ENCODE results near the gene MIAT. TPM values are rescaled to one million over a fixed set of nuclear protein-coding genes. Genes with fewer than 3 reads are reported as not detected.

The MIAT gene
- total and polyA plus RNA-seq, 2 donors (not counting 3 experiments of a cell fraction or from before 2014, with no cell fraction given), result 0.03 to 0.80 TPM

- H3K4me2 ChIP-seq (ENCODE audit: insufficient read depth, low read length), result peak overlapping the region; percentile 73
- TF ChIP-seq GATA2 (IDR thresholded peaks at IDR 0.05; ENCODE audit: insufficient read depth, insufficient read length, low read depth, low read length) (peak; percentile 82), POLR2AphosphoS5 (IDR thresholded peaks at IDR 0.05; ENCODE audit: insufficient read depth, low read depth, low read length) (no peak), POLR2A (IDR thresholded peaks at IDR 0.05; ENCODE audit: low read depth, low read length) (peak; percentile 20), EZH2 (IDR thresholded peaks at IDR 0.05; ENCODE audit: borderline replicate concordance, low read depth, low read length, severe bottlenecking) (no peak)
- peaks cover 0 to 3% of the 10 kb centered on the region in 2 experiments for H3K27me3 ChIP-seq (ENCODE audit: control insufficient read depth in 2 of 2, insufficient read depth in 2 of 2, low read length in 2 of 2)
- H3K27ac ChIP-seq (ENCODE audit: insufficient read depth, low read depth, low read length), result no peak overlapping the region
- H2AFZ ChIP-seq (ENCODE audit: low read depth, low read length), result peak overlapping the region; percentile 95
- FAIRE-seq (peak; percentile 86), DNase-seq (ENCODE audit: low read depth, low spot score) (peak; percentile 60)
- dilution Hi-C loops (cut with MboI; ENCODE audit: extremely low pct_ligation_motif_present, low sequenced_read_pairs), result no loop called here
- no peaks in the 10 kb centered on the region for H3K36me3 ChIP-seq (ENCODE audit: control insufficient read depth in 2 of 2, extremely low read depth in 1 of 2, insufficient read depth in 2 of 2, low read length in 2 of 2)
- H3K4me1 ChIP-seq (ENCODE audit: control insufficient read depth, extremely low read depth, insufficient read depth, low read length), result peaks cover 8% of the 10 kb centered on the region
- intact Hi-C loops (cut with micrococcal nuclease), result no loop called here
- H4K20me1 ChIP-seq (replicated peaks; ENCODE audit: control insufficient read depth, extremely low read depth, insufficient read depth, low read length), result no peaks in the 10 kb centered on the region
- ChIA-PET POLR2A (interaction anchor here (0.6 kb wide), 1 partner anchor 41 kb away, joined by 6 read pairs; no protein-coding TSS in a partner anchor), CTCF (interaction anchor here (0.9 to 1.6 kb wide), 3 partner anchors 16 to 476 kb away, joined by 3 to 4 read pairs (median 3); no protein-coding TSS in a partner anchor)
- H3K9me3 ChIP-seq (replicated peaks; ENCODE audit: control insufficient read depth, insufficient read depth, low read length), result no peaks in the 10 kb centered on the region
- H3K9ac ChIP-seq (replicated peaks; ENCODE audit: extremely low read depth, insufficient read depth, low read length), result no peak overlapping the region
- no TSS peak for BruUV-seq (replicated peaks)
- no peaks in the 10 kb centered on the region for H3K9me1 ChIP-seq (replicated peaks; ENCODE audit: control insufficient read depth, extremely low read depth, insufficient read depth, low read length)
- H3K4me3 ChIP-seq (replicated peaks in 1 of 3; ENCODE audit: insufficient read depth in 1 of 3, low read depth in 1 of 3, low read length in 3 of 3), result no peak overlapping the region
- H3K79me2 ChIP-seq (ENCODE audit: control insufficient read depth, insufficient read depth, low read length), result no peaks in the 10 kb centered on the region
Observed at GRCh38 chr22:26632422-26633155, 24.8 kb upstream of the MIAT start.

- Histone ChIP-seq H3K9me1 (replicated peaks; ENCODE audit: control insufficient read depth, extremely low read depth, insufficient read depth, low read length) (no peaks in the 10 kb centered on the region), H3K9ac (replicated peaks; ENCODE audit: extremely low read depth, insufficient read depth, low read length) (no peak overlapping the region), H3K79me2 (ENCODE audit: control insufficient read depth, insufficient read depth, low read length) (no peaks in the 10 kb centered on the region), H3K4me3 (replicated peaks in 1 of 3; ENCODE audit: insufficient read depth in 1 of 3, low read depth in 1 of 3, low read length in 3 of 3) (no peak overlapping the region), H4K20me1 (replicated peaks; ENCODE audit: control insufficient read depth, extremely low read depth, insufficient read depth, low read length) (no peaks in the 10 kb centered on the region), H3K9me3 (replicated peaks; ENCODE audit: control insufficient read depth, insufficient read depth, low read length) (no peaks in the 10 kb centered on the region), H3K4me2 (ENCODE audit: insufficient read depth, low read length) (no peak overlapping the region), H3K27ac (ENCODE audit: insufficient read depth, low read depth, low read length) (no peak overlapping the region), H2AFZ (ENCODE audit: low read depth, low read length) (no peak overlapping the region), H3K4me1 (ENCODE audit: control insufficient read depth, extremely low read depth, insufficient read depth, low read length) (peaks cover 8% of the 10 kb centered on the region), H3K36me3 (ENCODE audit: control insufficient read depth in 2 of 2, extremely low read depth in 1 of 2, insufficient read depth in 2 of 2, low read length in 2 of 2) (no peaks in the 10 kb centered on the region), H3K27me3 (ENCODE audit: control insufficient read depth in 2 of 2, insufficient read depth in 2 of 2, low read length in 2 of 2) (no peaks in the 10 kb centered on the region)
- DNase-seq (ENCODE audit: low read depth, low spot score), result no peak
- ChIA-PET POLR2A (no interaction called here), CTCF (interaction anchor here (1.6 kb wide), 1 partner anchor 17 kb away, joined by 3 read pairs; no protein-coding TSS in a partner anchor)
- BruUV-seq (replicated peaks), result no TSS peak
- FAIRE-seq, result no peak
- intact Hi-C loops (cut with micrococcal nuclease), result no loop called here
- dilution Hi-C loops (cut with MboI; ENCODE audit: extremely low pct_ligation_motif_present, low sequenced_read_pairs), result no loop called here
- no peak for TF ChIP-seq POLR2AphosphoS5 (IDR thresholded peaks at IDR 0.05; ENCODE audit: insufficient read depth, low read depth, low read length)
- no peak for TF ChIP-seq MAX (IDR thresholded peaks at IDR 0.05; ENCODE audit: insufficient read depth, insufficient read length)
- no peak for TF ChIP-seq POLR2A (IDR thresholded peaks at IDR 0.05; ENCODE audit: low read depth, low read length)
- no peak for TF ChIP-seq FOS (IDR thresholded peaks at IDR 0.05; ENCODE audit: borderline replicate concordance, insufficient read depth, low read length)
- TF ChIP-seq JUN (IDR thresholded peaks at IDR 0.05; ENCODE audit: borderline replicate concordance, insufficient read depth, insufficient read length, low read depth), result no peak
- TF ChIP-seq MYC (IDR thresholded peaks at IDR 0.05; ENCODE audit: low read depth, low read length), result no peak
- TF ChIP-seq, protein P1, sequence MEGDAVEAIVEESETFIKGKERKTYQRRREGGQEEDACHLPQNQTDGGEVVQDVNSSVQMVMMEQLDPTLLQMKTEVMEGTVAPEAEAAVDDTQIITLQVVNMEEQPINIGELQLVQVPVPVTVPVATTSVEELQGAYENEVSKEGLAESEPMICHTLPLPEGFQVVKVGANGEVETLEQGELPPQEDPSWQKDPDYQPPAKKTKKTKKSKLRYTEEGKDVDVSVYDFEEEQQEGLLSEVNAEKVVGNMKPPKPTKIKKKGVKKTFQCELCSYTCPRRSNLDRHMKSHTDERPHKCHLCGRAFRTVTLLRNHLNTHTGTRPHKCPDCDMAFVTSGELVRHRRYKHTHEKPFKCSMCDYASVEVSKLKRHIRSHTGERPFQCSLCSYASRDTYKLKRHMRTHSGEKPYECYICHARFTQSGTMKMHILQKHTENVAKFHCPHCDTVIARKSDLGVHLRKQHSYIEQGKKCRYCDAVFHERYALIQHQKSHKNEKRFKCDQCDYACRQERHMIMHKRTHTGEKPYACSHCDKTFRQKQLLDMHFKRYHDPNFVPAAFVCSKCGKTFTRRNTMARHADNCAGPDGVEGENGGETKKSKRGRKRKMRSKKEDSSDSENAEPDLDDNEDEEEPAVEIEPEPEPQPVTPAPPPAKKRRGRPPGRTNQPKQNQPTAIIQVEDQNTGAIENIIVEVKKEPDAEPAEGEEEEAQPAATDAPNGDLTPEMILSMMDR (IDR thresholded peaks at IDR 0.05; ENCODE audit: extremely low read depth in 1 of 2, insufficient read depth in 1 of 2, low read depth in 1 of 2, low read length in 2 of 2), result no peak
- TF ChIP-seq GATA2 (IDR thresholded peaks at IDR 0.05; ENCODE audit: insufficient read depth, insufficient read length, low read depth, low read length), result no peak
- no peak for TF ChIP-seq EZH2 (IDR thresholded peaks at IDR 0.05; ENCODE audit: borderline replicate concordance, low read depth, low read length, severe bottlenecking)
Observed at GRCh38 chr22:26634189-26634588, 23.2 kb upstream of the MIAT start.
